Ovary (tissue), 9 donors: Measurements from ENCODE around the gene RXRB. TPM values are rescaled to one million over a fixed set of nuclear protein-coding genes. Genes with fewer than 3 reads are reported as not detected.

Experiments used
- DNase-seq, 5 donors: peaks; one replicate each; pipeline ENCODE4 v3.0.0-alpha.2; 2019 to 2020
- H3K27ac ChIP-seq, 2 donors: fragments of 200-600 bp; one replicate each; pipeline versions ENCODE4 v1.5.1 to v1.8.0; 2019 to 2022
- H3K27me3 ChIP-seq: fragments of 200-600 bp; one replicate; pipeline ENCODE4 v1.8.0; 2022
- H3K36me3 ChIP-seq: fragments of 200-600 bp; sonication (generic); one replicate; pipeline ENCODE4 v1.5.1; 2019
- H3K4me1 ChIP-seq: one replicate; pipeline ENCODE4 v1.8.1; 2013; ENCODE audit warnings: mild to moderate bottlenecking, moderate library complexity; ENCODE audit not compliant: insufficient read depth
- H3K4me3 ChIP-seq: fragments of 200-600 bp; sonication (generic); one replicate; pipeline ENCODE4 v1.5.1; 2017
- H3K9me3 ChIP-seq, 2 donors: fragments of 200-600 bp in 1 of 2; sonication (generic) in 1 of 2; one replicate each; pipeline versions ENCODE4 v1.5.1 to v1.8.1; 2013 to 2019; ENCODE audit warnings: mild to moderate bottlenecking in 1 of 2, moderate library complexity in 1 of 2
- CTCF ChIP-seq, 3 donors: fragments of 450-650 bp in 2 of 3; fragments of 200-600 bp in 1 of 3; IDR thresholded peaks; one replicate each; pipeline versions ENCODE4 v1.5.1 to v1.8.0; 2016 to 2022; ENCODE audit warnings: antibody characterized with exemption in 3 of 3, mild to moderate bottlenecking in 1 of 3
- EP300 ChIP-seq: sonication (generic); formaldehyde crosslinking; IDR thresholded peaks from one replicate; pipeline ENCODE4 v1.6.1; 2017; ENCODE audit warnings: antibody characterized with exemption
- POLR2A ChIP-seq: fragments of 450-650 bp; IDR thresholded peaks from one replicate; pipeline ENCODE4 v1.6.1; 2017; ENCODE audit warnings: antibody characterized with exemption, mild to moderate bottlenecking, moderate library complexity
- WGBS, 3 donors: extraction: QIAGEN DNeasy Blood & Tissue Kit in 1 of 3; methylation state at CpG; one replicate each; pipeline versions ENCODE4 v1.1.5 to v1.1.7; 2013 to 2017; 5-methylcytosine and 5-hydroxymethylcytosine counted together
- intact Hi-C, 4 donors: fragments of 100-400 bp; cut with DNase I; formaldehyde crosslinking; loops; one replicate each; pipeline versions ENCODE4 v1.11.0 to v1.15.1; 2022 to 2023
- polyA plus RNA-seq, 2 donors: library from polyadenylated mRNA; stranded (reverse); fragments of 200-250 nt in 1 of 2; fragments of 350-450 nt in 1 of 2; fragmentation: Illumina TruSeq in 1 of 2; extraction: RNeasy Lipid Tissue Mini Kit (QIAGEN cat#74804) in 1 of 2; gene quantifications; one replicate each; pipeline ENCODE4 v1.2.3, GENCODE V29; 2013 to 2014
- total RNA-seq, 7 donors: library from RNA; depleted of rRNA in 2 of 7; stranded (reverse); fragments of >200 nt in 2 of 7; fragmentation: NEBNext Ultra II Directional in 3 of 7; extraction: Animal tissue kit (Norgen Biotek cat#: 25700) in 3 of 7; gene quantifications; one replicate each; pipeline versions ENCODE4 v1.1.0 to v1.2.4, GENCODE V29; 2016 to 2023
- donor health status: DM: no; HTN: no; CAD: no; lungs with moderate emphysema.
- donor health status: DM: no; HTN: no; CAD: no.
- donor health status: Bipolar disorder and iron deficiency.
- donor health status: DM: yes; HTN: yes; CAD: no.
- donor health status: DM: no; HTN: no; CAD: no.
- donor health status: DM: yes; HTN: yes; CAD: no.

Gene RXRB
- total and polyA plus RNA-seq, 9 donors: 19.8 to 54.0 (median 48.5) TPM

GRCh38 chr6:33202799-33203198, 2.3 kb upstream of the RXRB start:
- intact Hi-C loops: no loop called here
- TF ChIP-seq EP300 (no peak), CTCF (IDR thresholded peaks at IDR 0.05) (no peak), POLR2A (no peak)
- H3K27me3 ChIP-seq: no peaks in the 10 kb centered on the region
- H3K9me3 ChIP-seq: no peaks in the 10 kb centered on the region
- H3K4me1 ChIP-seq: peaks cover 31% of the 10 kb centered on the region
- no peaks in the 10 kb centered on the region for H3K36me3 ChIP-seq
- peak in 1 of 5 donors; percentile 34 for DNase-seq
- H3K4me3 ChIP-seq: no peak overlapping the region
- WGBS, 3 donors: 69 to 81% (median 78%) methylated on average over 6 of the region's 6 CpGs
- no peak overlapping the region for H3K27ac ChIP-seq

- no peak for DNase-seq
- H3K4me1 ChIP-seq: peaks cover 27% of the 10 kb centered on the region
- peak overlapping the region; percentile 81 for H3K4me3 ChIP-seq
- intact Hi-C loops: no loop called here
- H3K9me3 ChIP-seq: no peaks in the 10 kb centered on the region
- H3K27ac ChIP-seq: no peak overlapping the region
- H3K27me3 ChIP-seq: no peaks in the 10 kb centered on the region
- 59 to 66% (median 62%) methylated on average over 6 of the region's 6 CpGs for WGBS, 3 donors
- H3K36me3 ChIP-seq: no peaks in the 10 kb centered on the region
- TF ChIP-seq CTCF (IDR thresholded peaks at IDR 0.05) (no peak), POLR2A (no peak), EP300 (no peak)
Measured at GRCh38 chr6:33201935-33202334, 1.5 kb upstream of the RXRB start.

- Histone ChIP-seq H3K36me3 (no peaks in the 10 kb centered on the region), H3K4me1 (peaks cover 27% of the 10 kb centered on the region), H3K27ac (peak overlapping the region; percentile 58 to 90), H3K9me3 (no peaks in the 10 kb centered on the region), H3K27me3 (no peaks in the 10 kb centered on the region), H3K4me3 (peak overlapping the region; percentile 81)
- TF ChIP-seq CTCF (IDR thresholded peaks at IDR 0.05) (peak in 1 of 3 donors; percentile 16), EP300 (no peak)
- peak in 3 of 5 donors; percentile 51 to 64 (median 58) for DNase-seq
- WGBS, 3 donors: 0 to 2% (median 2%) methylated on average over 14 of the region's 14 CpGs
- intact Hi-C loops: no loop called here
Measured at GRCh38 chr6:33201147-33201545, 681 bp upstream of the RXRB start.

- intact Hi-C loops: no loop called here
- H3K36me3 ChIP-seq: no peaks in the 10 kb centered on the region
- H3K27me3 ChIP-seq: no peaks in the 10 kb centered on the region
- DNase-seq: no peak
- TF ChIP-seq CTCF (IDR thresholded peaks at IDR 0.05) (no peak), POLR2A (no peak), EP300 (no peak)
- H3K4me3 ChIP-seq: peak overlapping the region; percentile 81
- 0 to 2% (median 2%) methylated on average over 22 to 26 of the region's 26 CpGs for WGBS, 3 donors
- H3K27ac ChIP-seq: peak overlapping the region; percentile 76 to 90
- no peaks in the 10 kb centered on the region for H3K9me3 ChIP-seq
- H3K4me1 ChIP-seq: peaks cover 21% of the 10 kb centered on the region
Measured at GRCh38 chr6:33199687-33200218, 712 bp downstream of the RXRB start.
